Dedifferentiated amniotic fluid mesenchymal stem cell (primary cell): Measurements from ENCODE around the gene SLC1A5.

Experiments
- DNase-seq: peaks from one replicate; pipeline ENCODE4 v3.0.0-alpha.2; 2016; ENCODE audit errors: extremely low spot score

Gene SLC1A5

DNA sequence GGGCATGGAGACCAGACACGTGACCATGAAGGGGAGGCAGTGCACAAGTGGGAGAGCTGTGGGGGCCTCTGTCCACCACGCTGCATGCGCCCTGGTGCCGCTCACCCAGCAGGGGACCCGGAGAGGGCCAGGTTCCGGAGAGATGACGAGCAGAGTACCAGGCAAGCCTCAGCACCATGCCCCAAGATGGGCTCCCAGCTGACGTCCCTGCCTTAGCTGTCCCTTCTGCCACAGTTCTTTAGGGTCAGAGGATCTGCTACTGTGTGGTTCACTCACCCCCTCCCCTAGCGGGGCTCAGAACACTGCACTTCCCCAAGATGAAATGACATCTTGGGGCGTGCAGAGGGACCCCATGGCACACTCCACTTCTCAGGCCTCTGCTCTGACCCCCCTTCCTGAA is 61.8 kb downstream of the SLC1A5 start:
- DNase-seq = no peak

GRCh38 chr19:46725859-46726393 is 62.5 kb downstream of the SLC1A5 start:
- no peak for DNase-seq

- DNase-seq = no peak
Measured at GRCh38 chr19:46725036-46725820, 63.2 kb downstream of the SLC1A5 start.
